Natural killer cell treated with Interleukin-12 subunit alpha and Interleukin-12 subunit beta and Interleukin-15 and Interleukin-18, amount 100 ng/mL, for 72 hours (primary cell): ENCODE measurements around the gene GANAB. TPM values are rescaled to one million over a fixed set of nuclear protein-coding genes. Genes with fewer than 3 reads are reported as not detected.
"Not testable (repeated sequence)": the region's sequence is repeated elsewhere in the genome, so short reads cannot be mapped to it uniquely, and the experiment has no call there.

ENCODE experiments used
- ATAC-seq, 2 donors: fragments of 150-1000 bp; cut with Tn5 transposase in 1 of 2; sonication (Bioruptor Pico), chemical (Tn5 transposase) in 1 of 2; 2 replicates each; pipeline ENCODE4 v1.10.0; 2021
- DNase-seq: peaks from one replicate; pipeline ENCODE4 v3.0.0; 2022; ENCODE audit warnings: low spot score
- H3K27ac Mint-ChIP-seq, 2 donors: 1 replicate in 1 of 2; 2 replicates in 1 of 2; pipeline ENCODE4 v1.8.0; 2022; ENCODE audit warnings: mixed read lengths in 2 of 2, mild to moderate bottlenecking in 1 of 2, moderate library complexity in 1 of 2
- H3K27me3 Mint-ChIP-seq, 2 donors: 1 replicate in 1 of 2; 2 replicates in 1 of 2; pipeline ENCODE4 v1.8.0; 2022; ENCODE audit warnings: mixed read lengths in 2 of 2
- H3K36me3 Mint-ChIP-seq: one replicate; pipeline ENCODE4 v1.8.0; 2022; ENCODE audit warnings: mixed read lengths
- H3K4me1 Mint-ChIP-seq, 2 donors: 1 replicate in 1 of 2; 2 replicates in 1 of 2; pipeline ENCODE4 v1.8.0; 2022; ENCODE audit warnings: low read depth in 2 of 2, mixed read lengths in 2 of 2, mild to moderate bottlenecking in 1 of 2
- H3K4me3 Mint-ChIP-seq: one replicate; pipeline ENCODE4 v1.8.0; 2022; ENCODE audit warnings: mixed read lengths
- H3K9me3 Mint-ChIP-seq: 2 replicates; pipeline ENCODE4 v1.8.0; 2022; ENCODE audit warnings: mixed read lengths
- total RNA-seq, 2 donors: library from RNA; stranded (reverse); gene quantifications; one replicate each; pipeline ENCODE4 v1.2.3, GENCODE V29; 2022

GANAB gene
- total RNA-seq, 2 donors from 2014 or later, result 269 to 297 TPM

GRCh38 chr11:62654297-62654696 is 7.9 kb upstream of the GANAB start:
- DNase-seq (no peak), ATAC-seq (no peak)
- Mint-ChIP-seq H3K4me1 (peaks cover 19 to 21% of the 10 kb centered on the region in 2 donors), H3K27me3 (no peaks in the 10 kb centered on the region), H3K36me3 (peaks cover 5% of the 10 kb centered on the region), H3K27ac (peak overlapping the region; percentile 98 to 100), H3K4me3 (peak overlapping the region; percentile 99), H3K9me3 (no peaks in the 10 kb centered on the region)

GRCh38 chr11:62652161-62653006 is 6.0 kb upstream of the GANAB start:
- DNase-seq (no peak), ATAC-seq (peak in 1 of 2 donors; percentile 31)
- H3K4me3 Mint-ChIP-seq, result peak overlapping the region; percentile 99
- peaks cover 5% of the 10 kb centered on the region for H3K36me3 Mint-ChIP-seq
- H3K27me3 Mint-ChIP-seq, result no peaks in the 10 kb centered on the region
- H3K9me3 Mint-ChIP-seq, result no peaks in the 10 kb centered on the region
- peaks cover 19 to 21% of the 10 kb centered on the region in 2 donors for H3K4me1 Mint-ChIP-seq
- peak overlapping the region; percentile 98 to 100 for H3K27ac Mint-ChIP-seq

GRCh38 chr11:62650283-62650682 is 3.9 kb upstream of the GANAB start:
- Mint-ChIP-seq H3K27ac (peak overlapping the region in 1 of 2 donors; percentile 60), H3K4me1 (peaks cover 30 to 33% of the 10 kb centered on the region in 2 donors)
- not testable (repeated sequence) for H3K9me3 Mint-ChIP-seq, H3K36me3 Mint-ChIP-seq, H3K4me3 Mint-ChIP-seq, ATAC-seq, H3K27me3 Mint-ChIP-seq
- peak; percentile 44 for DNase-seq

DNA sequence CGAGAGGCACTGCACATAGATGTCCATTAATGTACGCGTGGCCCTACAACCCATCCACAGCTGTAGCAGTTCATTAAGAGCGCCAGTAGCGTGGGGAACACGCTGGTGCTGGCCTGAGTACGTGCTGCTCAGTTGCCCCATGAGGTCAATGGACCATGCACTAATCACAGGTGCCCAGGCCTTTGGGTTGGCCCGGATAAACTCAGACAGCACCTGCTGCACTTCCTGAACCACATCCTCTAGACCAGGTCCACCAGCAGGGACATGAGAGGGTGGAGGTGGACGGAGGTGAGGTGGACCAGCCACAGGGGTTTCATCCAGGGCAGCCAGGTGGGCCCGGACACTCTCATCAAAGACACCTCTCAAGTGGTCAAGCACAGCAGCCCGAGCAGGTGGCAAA is 3.1 kb upstream of the GANAB start:
- Mint-ChIP-seq H3K9me3 (no peaks in the 10 kb centered on the region), H3K4me3 (no peak overlapping the region), H3K36me3 (peaks cover 5% of the 10 kb centered on the region), H3K27me3 (no peaks in the 10 kb centered on the region), H3K27ac (no peak overlapping the region), H3K4me1 (peaks cover 30 to 36% of the 10 kb centered on the region in 2 donors)
- DNase-seq (no peak), ATAC-seq (no peak)

GRCh38 chr11:62648967-62649364 is 2.6 kb upstream of the GANAB start:
- no peak overlapping the region for H3K4me3 Mint-ChIP-seq
- H3K27ac Mint-ChIP-seq, result no peak overlapping the region
- peaks cover 5% of the 10 kb centered on the region for H3K36me3 Mint-ChIP-seq
- H3K4me1 Mint-ChIP-seq, result peaks cover 30 to 33% of the 10 kb centered on the region in 2 donors
- H3K9me3 Mint-ChIP-seq, result no peaks in the 10 kb centered on the region
- no peaks in the 10 kb centered on the region for H3K27me3 Mint-ChIP-seq
- no peak for ATAC-seq
- no peak for DNase-seq

GRCh38 chr11:62648185-62648966 is 2.0 kb upstream of the GANAB start:
- ATAC-seq (no peak), DNase-seq (no peak)
- Mint-ChIP-seq H3K9me3 (no peaks in the 10 kb centered on the region), H3K36me3 (peaks cover 5% of the 10 kb centered on the region), H3K4me1 (peaks cover 25 to 30% of the 10 kb centered on the region in 2 donors), H3K27ac (no peak overlapping the region), H3K4me3 (no peak overlapping the region), H3K27me3 (no peaks in the 10 kb centered on the region)

- H3K27ac Mint-ChIP-seq, result no peak overlapping the region
- H3K9me3 Mint-ChIP-seq, result no peaks in the 10 kb centered on the region
- no peak for DNase-seq
- H3K4me1 Mint-ChIP-seq, result peaks cover 21 to 27% of the 10 kb centered on the region in 2 donors
- H3K36me3 Mint-ChIP-seq, result peaks cover 5% of the 10 kb centered on the region
- no peaks in the 10 kb centered on the region for H3K27me3 Mint-ChIP-seq
- H3K4me3 Mint-ChIP-seq, result no peak overlapping the region
- ATAC-seq, result no peak
These were observed 1.2 kb upstream of the GANAB start for GRCh38 chr11:62647609-62648005.

DNA sequence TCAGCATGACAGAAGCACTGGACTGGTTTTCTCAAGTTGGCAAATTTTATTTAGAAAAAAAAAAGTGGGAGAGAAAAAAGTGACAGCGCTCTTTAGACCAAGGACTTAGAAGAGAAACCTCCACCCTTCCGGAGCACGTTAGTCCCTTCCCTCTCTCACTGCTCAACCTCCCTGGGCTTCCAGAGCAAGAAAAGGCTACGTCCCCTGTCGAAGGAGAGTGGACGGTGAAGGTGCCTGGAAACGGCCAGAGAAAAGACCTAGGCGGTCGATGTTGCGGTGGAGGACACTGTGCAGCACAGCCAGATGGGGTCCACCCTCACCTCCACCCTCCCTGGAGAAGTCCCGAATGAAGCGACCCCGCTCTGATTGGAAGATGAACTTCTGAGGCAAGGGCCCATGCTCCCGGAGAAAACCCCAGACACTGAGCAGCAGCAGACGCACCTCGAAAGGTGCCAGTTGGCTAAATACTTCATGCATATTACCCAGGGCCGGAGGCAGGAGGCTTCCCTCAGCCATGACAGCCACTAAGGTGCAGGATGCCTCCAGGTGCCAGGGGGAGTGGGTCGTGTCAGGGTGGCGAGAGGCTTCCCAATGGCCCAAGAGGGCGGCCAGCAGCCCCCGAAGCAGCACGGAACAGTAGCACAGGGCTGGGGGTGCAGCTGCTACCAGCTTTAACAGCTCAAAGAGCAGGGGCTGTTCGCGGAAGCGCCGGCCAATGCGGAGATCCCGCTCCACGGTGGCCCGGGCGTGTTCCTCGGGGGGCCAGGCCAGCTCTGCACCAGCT is 604 bp upstream of the GANAB start:
- DNase-seq (no peak), ATAC-seq (no peak)
- Mint-ChIP-seq H3K27ac (peak overlapping the region; percentile 88 to 97), H3K4me3 (peak overlapping the region; percentile 97), H3K36me3 (no peaks in the 10 kb centered on the region), H3K27me3 (no peaks in the 10 kb centered on the region), H3K9me3 (no peaks in the 10 kb centered on the region), H3K4me1 (peaks cover 15 to 22% of the 10 kb centered on the region in 2 donors)

GRCh38 chr11:62645671-62645945 is 805 bp downstream of the GANAB start:
- Mint-ChIP-seq H3K9me3 (no peaks in the 10 kb centered on the region), H3K4me1 (peaks cover 15 to 22% of the 10 kb centered on the region in 2 donors), H3K27me3 (no peaks in the 10 kb centered on the region), H3K4me3 (peak overlapping the region; percentile 97), H3K27ac (peak overlapping the region; percentile 88 to 97), H3K36me3 (no peaks in the 10 kb centered on the region)
- DNase-seq (no peak), ATAC-seq (no peak)

- Mint-ChIP-seq H3K4me1 (peaks cover 22 to 27% of the 10 kb centered on the region in 2 donors), H3K4me3 (peak overlapping the region; percentile 25), H3K27ac (peak overlapping the region; percentile 88 to 97)
These were observed 2.2 kb downstream of the GANAB start for GRCh38 chr11:62644220-62644619.

GRCh38 chr11:62632492-62632891 is 13.9 kb downstream of the GANAB start:
- no peak overlapping the region for H3K4me3 Mint-ChIP-seq
- no peaks in the 10 kb centered on the region for H3K27me3 Mint-ChIP-seq
- no peaks in the 10 kb centered on the region for H3K9me3 Mint-ChIP-seq
- H3K4me1 Mint-ChIP-seq, result peaks cover 9 to 17% of the 10 kb centered on the region in 2 donors
- H3K27ac Mint-ChIP-seq, result peak overlapping the region in 1 of 2 donors; percentile 80
- H3K36me3 Mint-ChIP-seq, result peaks cover 38% of the 10 kb centered on the region
- ATAC-seq (no peak), DNase-seq (no peak)

More at GRCh38 chr11:62644220-62644619, 2.2 kb downstream of the GANAB start:
- DNase-seq (no peak), ATAC-seq (no peak)
- Mint-ChIP-seq H3K9me3 (no peaks in the 10 kb centered on the region), H3K36me3 (peaks cover 6% of the 10 kb centered on the region), H3K27me3 (no peaks in the 10 kb centered on the region)

DNA sequence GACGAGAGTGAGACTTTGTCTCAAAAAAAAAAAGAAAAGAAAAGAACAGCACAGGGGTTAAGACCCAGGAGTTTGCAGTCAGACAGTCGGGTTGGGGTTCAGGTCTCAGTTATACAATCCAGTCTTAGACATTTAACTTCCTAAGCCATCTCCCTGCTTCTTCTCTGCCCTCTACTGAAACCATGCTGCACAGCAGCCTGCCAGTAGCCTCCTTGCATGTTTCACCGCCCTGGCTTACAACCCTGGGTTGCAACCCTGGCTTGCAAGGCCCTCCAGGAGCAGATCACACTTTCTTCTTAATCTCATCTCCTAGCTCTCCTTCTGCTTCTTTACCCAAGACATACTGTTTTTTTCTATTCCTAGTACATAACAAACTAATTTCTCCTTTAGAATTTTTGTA is 18.7 kb downstream of the GANAB start:
- no peaks in the 10 kb centered on the region for H3K9me3 Mint-ChIP-seq
- H3K27me3 Mint-ChIP-seq, result no peaks in the 10 kb centered on the region
- no peak overlapping the region for H3K4me3 Mint-ChIP-seq
- H3K4me1 Mint-ChIP-seq, result peaks cover 0 to 10% of the 10 kb centered on the region in 2 donors
- ATAC-seq, result no peak
- peak overlapping the region in 1 of 2 donors; percentile 43 for H3K27ac Mint-ChIP-seq
- no peak for DNase-seq
- H3K36me3 Mint-ChIP-seq, result peaks cover 30% of the 10 kb centered on the region

- Mint-ChIP-seq H3K27me3 (no peaks in the 10 kb centered on the region), H3K4me3 (peak overlapping the region; percentile 100), H3K4me1 (peaks cover 17 to 20% of the 10 kb centered on the region in 2 donors), H3K9me3 (no peaks in the 10 kb centered on the region), H3K27ac (peak overlapping the region; percentile 96 to 99), H3K36me3 (peaks cover 18% of the 10 kb centered on the region)
- ATAC-seq, result no peak
- DNase-seq, result no peak
These were observed 23.8 kb downstream of the GANAB start for GRCh38 chr11:62622476-62623089.
